Hepatocyte (in vitro differentiated cells): ENCODE results near the gene PWWP2B.

Experiments
- CTCF ChIP-seq: fragments of 200-600 bp; sonication (generic); IDR thresholded peaks from 2 replicates; pipeline ENCODE4 v1.5.1; 2016; ENCODE audit warnings: antibody characterized with exemption, mild to moderate bottlenecking; ENCODE audit not compliant: poor library complexity
- EZH2 ChIP-seq: fragments of 200-600 bp; sonication (generic); IDR thresholded peaks from 2 replicates; pipeline ENCODE4 v1.6.1; 2016; ENCODE audit warnings: antibody characterized with exemption, mild to moderate bottlenecking, borderline replicate concordance

DNA sequence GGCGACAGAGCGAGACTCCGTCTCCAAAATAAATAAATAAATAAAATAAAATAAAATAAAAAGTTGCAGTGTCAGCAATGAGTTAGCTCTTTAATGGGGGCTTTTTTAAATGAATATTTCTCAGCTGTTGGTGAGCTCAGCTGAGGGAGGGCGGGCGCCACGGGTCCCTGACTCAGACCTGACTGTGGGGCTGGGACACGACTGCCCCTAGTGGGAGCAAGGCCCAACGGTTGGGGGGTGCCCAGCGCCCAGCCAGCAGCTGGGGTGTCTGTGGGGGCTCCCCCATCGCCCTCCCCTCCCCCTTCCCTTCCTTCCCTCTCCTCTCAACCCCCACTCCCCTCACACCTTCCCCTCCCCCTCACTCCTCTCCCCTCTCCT is 46.6 kb downstream of the PWWP2B start:
- no peak for TF ChIP-seq EZH2
- TF ChIP-seq CTCF, result peak; percentile 31
